ENCODE measurements around the gene COMP.
"Not testable (repeated sequence)": the region's sequence is repeated elsewhere in the genome, so short reads cannot be mapped to it uniquely, and the experiment has no call there.

Gene COMP

DNA sequence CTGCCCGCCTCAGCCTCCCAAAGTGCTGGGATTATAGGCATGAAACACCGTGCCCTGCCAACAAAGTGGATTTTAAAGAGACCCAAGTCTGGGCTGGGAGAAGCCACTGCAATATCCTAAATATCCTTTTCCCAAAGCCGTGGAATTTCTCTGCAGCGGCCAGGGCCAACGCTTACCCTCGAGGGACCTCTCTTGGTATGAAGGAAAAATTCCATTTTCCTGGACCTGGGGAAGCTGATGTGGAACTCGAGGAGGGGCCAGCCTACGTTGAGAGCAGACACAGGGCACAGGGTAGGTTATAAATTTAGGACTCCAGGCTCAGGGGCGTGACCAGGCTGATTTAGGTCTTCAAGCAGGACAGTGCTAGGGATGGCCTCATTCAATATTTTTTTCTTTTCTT, 23.0 kb upstream of the COMP start:
- H3K4me3 ChIP-seq (ENCODE audit: low read length, poor library complexity, severe bottlenecking), result no peak overlapping the region
- H3F3A ChIP-seq (ENCODE audit: low read depth), result no peaks in the 10 kb centered on the region
- no peaks in the 10 kb centered on the region for H3K9me2 ChIP-seq (replicated peaks; ENCODE audit: low read depth, low read length)
- H4K20me1 ChIP-seq (ENCODE audit: insufficient read depth, low read length, poor library complexity, severe bottlenecking), result no peaks in the 10 kb centered on the region
- H3K4me2 ChIP-seq (ENCODE audit: low read depth, low read length, poor library complexity, severe bottlenecking), result no peak overlapping the region
- no peak overlapping the region for H3K9ac ChIP-seq (ENCODE audit: low read depth, low read length, poor library complexity, severe bottlenecking)
- H3K4me1 ChIP-seq (ENCODE audit: insufficient read depth, low read length, poor library complexity, severe bottlenecking), result no peaks in the 10 kb centered on the region
- H3K9me3 ChIP-seq (ENCODE audit: insufficient read depth, low read depth, low read length), result no peaks in the 10 kb centered on the region
- H3K36me3 ChIP-seq (ENCODE audit: insufficient read depth, low read length), result no peaks in the 10 kb centered on the region
- H3K27me3 ChIP-seq (ENCODE audit: insufficient read depth, low read length, poor library complexity, severe bottlenecking), result no peaks in the 10 kb centered on the region
- TF ChIP-seq, protein P1, sequence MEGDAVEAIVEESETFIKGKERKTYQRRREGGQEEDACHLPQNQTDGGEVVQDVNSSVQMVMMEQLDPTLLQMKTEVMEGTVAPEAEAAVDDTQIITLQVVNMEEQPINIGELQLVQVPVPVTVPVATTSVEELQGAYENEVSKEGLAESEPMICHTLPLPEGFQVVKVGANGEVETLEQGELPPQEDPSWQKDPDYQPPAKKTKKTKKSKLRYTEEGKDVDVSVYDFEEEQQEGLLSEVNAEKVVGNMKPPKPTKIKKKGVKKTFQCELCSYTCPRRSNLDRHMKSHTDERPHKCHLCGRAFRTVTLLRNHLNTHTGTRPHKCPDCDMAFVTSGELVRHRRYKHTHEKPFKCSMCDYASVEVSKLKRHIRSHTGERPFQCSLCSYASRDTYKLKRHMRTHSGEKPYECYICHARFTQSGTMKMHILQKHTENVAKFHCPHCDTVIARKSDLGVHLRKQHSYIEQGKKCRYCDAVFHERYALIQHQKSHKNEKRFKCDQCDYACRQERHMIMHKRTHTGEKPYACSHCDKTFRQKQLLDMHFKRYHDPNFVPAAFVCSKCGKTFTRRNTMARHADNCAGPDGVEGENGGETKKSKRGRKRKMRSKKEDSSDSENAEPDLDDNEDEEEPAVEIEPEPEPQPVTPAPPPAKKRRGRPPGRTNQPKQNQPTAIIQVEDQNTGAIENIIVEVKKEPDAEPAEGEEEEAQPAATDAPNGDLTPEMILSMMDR (conservative IDR thresholded peaks at IDR 0.05; ENCODE audit: low read length), result no peak
- no peak for TF ChIP-seq EZH2phosphoT487 (IDR thresholded peaks at IDR 0.05; ENCODE audit: borderline replicate concordance)
- H3K79me2 ChIP-seq (ENCODE audit: insufficient read depth, low read length), result no peaks in the 10 kb centered on the region
- H2AFZ ChIP-seq (ENCODE audit: low read length), result no peak overlapping the region

DNA sequence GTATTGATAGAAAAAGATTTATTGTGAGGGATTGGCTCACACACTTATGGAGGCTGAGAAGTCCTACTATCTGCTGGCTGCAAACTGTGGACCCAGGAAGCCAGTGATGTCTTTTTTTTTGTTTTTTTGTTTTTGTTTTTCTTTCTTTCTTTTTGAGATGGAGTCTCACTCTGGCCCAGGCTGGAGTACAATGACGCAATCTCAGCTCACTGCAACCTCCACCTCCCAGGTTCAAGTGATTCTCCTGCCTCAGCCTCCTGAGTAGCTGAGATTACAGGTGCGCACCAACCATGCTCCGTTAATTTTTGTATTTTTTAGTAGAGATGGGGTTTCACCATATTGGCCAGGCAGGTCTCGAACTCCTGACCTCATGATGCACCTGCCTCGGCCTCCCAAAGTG, 20.5 kb upstream of the COMP start:
- not testable (repeated sequence) for H3K9me3 ChIP-seq (ENCODE audit: insufficient read depth, low read depth, low read length); H3K79me2 ChIP-seq (ENCODE audit: insufficient read depth, low read length); H3K9me2 ChIP-seq (replicated peaks; ENCODE audit: low read depth, low read length); H3K4me3 ChIP-seq (ENCODE audit: low read length, poor library complexity, severe bottlenecking); H3F3A ChIP-seq (ENCODE audit: low read depth); H3K9ac ChIP-seq (ENCODE audit: low read depth, low read length, poor library complexity, severe bottlenecking); H3K27me3 ChIP-seq (ENCODE audit: insufficient read depth, low read length, poor library complexity, severe bottlenecking); H2AFZ ChIP-seq (ENCODE audit: low read length); H4K20me1 ChIP-seq (ENCODE audit: insufficient read depth, low read length, poor library complexity, severe bottlenecking); H3K36me3 ChIP-seq (ENCODE audit: insufficient read depth, low read length); H3K4me2 ChIP-seq (ENCODE audit: low read depth, low read length, poor library complexity, severe bottlenecking); H3K4me1 ChIP-seq (ENCODE audit: insufficient read depth, low read length, poor library complexity, severe bottlenecking)

DNA sequence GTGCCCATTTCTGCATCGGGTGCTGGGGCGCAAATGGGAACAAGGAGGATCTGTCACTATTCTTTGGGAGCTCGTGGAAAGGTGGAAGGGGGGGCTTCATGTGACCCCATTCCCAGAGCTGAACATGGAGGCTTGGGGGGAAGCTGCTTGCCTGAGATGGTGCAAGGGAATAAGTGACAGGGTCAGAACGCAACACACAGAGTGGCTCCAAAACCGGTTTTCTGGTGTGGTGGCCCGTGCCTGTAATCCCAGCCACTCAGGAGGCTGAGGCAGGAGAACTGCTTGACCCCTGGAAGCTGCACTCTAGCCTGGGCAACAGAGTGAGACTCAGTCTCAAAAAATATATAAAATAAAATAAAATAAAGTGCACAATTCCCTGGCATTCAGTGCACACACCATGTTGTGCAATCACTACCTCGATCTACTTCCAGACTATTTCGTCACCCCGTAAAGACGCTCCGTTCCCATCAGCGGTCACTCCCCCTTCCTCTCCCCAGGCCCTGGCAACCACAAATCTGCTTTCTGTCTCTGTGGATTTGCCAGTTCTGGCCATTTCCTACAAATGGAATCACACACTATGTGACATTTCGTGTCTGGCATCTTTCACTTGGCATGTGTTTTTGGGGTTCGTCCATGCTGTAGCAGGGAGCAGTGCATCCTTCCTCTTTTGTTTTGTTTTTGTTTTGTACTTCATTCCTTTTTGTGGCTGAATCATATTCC, 18.2 kb upstream of the COMP start:
- no peaks in the 10 kb centered on the region for H3K4me1 ChIP-seq (ENCODE audit: insufficient read depth, low read length, poor library complexity, severe bottlenecking)
- H4K20me1 ChIP-seq (ENCODE audit: insufficient read depth, low read length, poor library complexity, severe bottlenecking), result no peaks in the 10 kb centered on the region
- TF ChIP-seq, protein P1 (conservative IDR thresholded peaks at IDR 0.05; ENCODE audit: low read length), result no peak
- TF ChIP-seq EZH2phosphoT487 (IDR thresholded peaks at IDR 0.05; ENCODE audit: borderline replicate concordance), result no peak
- no peaks in the 10 kb centered on the region for H3K79me2 ChIP-seq (ENCODE audit: insufficient read depth, low read length)
- H3F3A ChIP-seq (ENCODE audit: low read depth), result no peaks in the 10 kb centered on the region
- H2AFZ ChIP-seq (ENCODE audit: low read length), result no peak overlapping the region
- H3K36me3 ChIP-seq (ENCODE audit: insufficient read depth, low read length), result no peaks in the 10 kb centered on the region
- no peaks in the 10 kb centered on the region for H3K9me2 ChIP-seq (replicated peaks; ENCODE audit: low read depth, low read length)
- no peaks in the 10 kb centered on the region for H3K9me3 ChIP-seq (ENCODE audit: insufficient read depth, low read depth, low read length)
- H3K4me2 ChIP-seq (ENCODE audit: low read depth, low read length, poor library complexity, severe bottlenecking), result no peak overlapping the region
- no peaks in the 10 kb centered on the region for H3K27me3 ChIP-seq (ENCODE audit: insufficient read depth, low read length, poor library complexity, severe bottlenecking)
- no peak overlapping the region for H3K9ac ChIP-seq (ENCODE audit: low read depth, low read length, poor library complexity, severe bottlenecking)
- no peak overlapping the region for H3K4me3 ChIP-seq (ENCODE audit: low read length, poor library complexity, severe bottlenecking)

DNA sequence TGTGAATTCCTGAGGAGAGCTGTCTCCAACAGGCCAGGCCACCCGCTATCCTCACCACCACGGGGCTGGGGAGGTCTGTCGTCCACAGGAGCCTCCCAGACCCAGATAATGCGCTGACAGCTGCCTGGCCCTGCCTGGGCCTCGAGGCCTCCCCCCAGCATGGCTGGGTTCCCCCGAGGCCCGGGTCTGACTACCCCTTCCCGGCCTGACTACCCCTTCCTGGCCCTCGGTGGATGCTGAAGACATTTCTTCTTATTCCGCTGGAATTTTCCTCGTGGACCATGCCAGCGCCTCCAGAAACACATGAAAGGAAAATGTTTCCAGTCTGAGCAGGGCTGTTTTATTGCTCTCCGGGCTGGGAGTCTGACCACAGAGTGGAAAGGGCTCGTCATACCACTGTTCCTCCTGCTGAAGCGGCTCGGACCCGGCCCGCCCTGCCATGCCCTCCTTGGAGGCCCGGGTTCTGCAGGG, 16.8 kb upstream of the COMP start:
- Histone ChIP-seq H2AFZ (ENCODE audit: low read length) (no peak overlapping the region), H3K4me3 (ENCODE audit: low read length, poor library complexity, severe bottlenecking) (no peak overlapping the region), H3K4me2 (ENCODE audit: low read depth, low read length, poor library complexity, severe bottlenecking) (no peak overlapping the region), H3K79me2 (ENCODE audit: insufficient read depth, low read length) (no peaks in the 10 kb centered on the region), H3K36me3 (ENCODE audit: insufficient read depth, low read length) (no peaks in the 10 kb centered on the region), H3K9me3 (ENCODE audit: insufficient read depth, low read depth, low read length) (no peaks in the 10 kb centered on the region), H3K27me3 (ENCODE audit: insufficient read depth, low read length, poor library complexity, severe bottlenecking) (no peaks in the 10 kb centered on the region), H3K4me1 (ENCODE audit: insufficient read depth, low read length, poor library complexity, severe bottlenecking) (no peaks in the 10 kb centered on the region), H4K20me1 (ENCODE audit: insufficient read depth, low read length, poor library complexity, severe bottlenecking) (no peaks in the 10 kb centered on the region), H3F3A (ENCODE audit: low read depth) (no peaks in the 10 kb centered on the region), H3K9ac (ENCODE audit: low read depth, low read length, poor library complexity, severe bottlenecking) (no peak overlapping the region), H3K9me2 (replicated peaks; ENCODE audit: low read depth, low read length) (no peaks in the 10 kb centered on the region)
- TF ChIP-seq, protein P1 (conservative IDR thresholded peaks at IDR 0.05; ENCODE audit: low read length), result no peak
- TF ChIP-seq EZH2phosphoT487 (IDR thresholded peaks at IDR 0.05; ENCODE audit: borderline replicate concordance), result no peak
